Fibroblast of lung (primary cell): ENCODE measurements around the gene CACNB4. TPM values are rescaled to one million over a fixed set of nuclear protein-coding genes. Genes with fewer than 3 reads are reported as not detected.

ENCODE experiments used
- DNase-seq, 2 donors: peaks; one replicate each; pipeline versions ENCODE4 v3.0.0 to v3.0.0-alpha.2; 2010; ENCODE audit warnings: low read depth in 2 of 2
- H2AFZ ChIP-seq: 2 replicates; pipeline ENCODE4 v1.5.1; 2012; ENCODE audit warnings: low read length, control low read depth, inconsistent platforms
- H3K27ac ChIP-seq: 2 replicates; pipeline ENCODE4 v1.5.1; 2011; ENCODE audit warnings: low read length, control low read depth; ENCODE audit not compliant: insufficient read depth
- H3K27me3 ChIP-seq: 2 replicates; pipeline ENCODE4 v1.5.1; 2011; ENCODE audit warnings: mild to moderate bottlenecking, low read length; ENCODE audit not compliant: control insufficient read depth, insufficient read depth
- H3K36me3 ChIP-seq: 2 replicates; pipeline ENCODE4 v1.5.1; 2011; ENCODE audit warnings: low read length; ENCODE audit not compliant: control insufficient read depth, insufficient read depth
- H3K4me1 ChIP-seq: 2 replicates; pipeline ENCODE4 v1.5.1; 2011; ENCODE audit warnings: low read length; ENCODE audit not compliant: control insufficient read depth, insufficient read depth; ENCODE audit errors: extremely low read depth
- H3K4me2 ChIP-seq: 2 replicates; pipeline ENCODE4 v1.5.1; 2011; ENCODE audit warnings: low read length, control low read depth; ENCODE audit not compliant: insufficient read depth; ENCODE audit errors: extremely low read depth
- H3K4me3 ChIP-seq, 4 experiments: fragments of 200-600 bp in 1 of 4; sonication (generic) in 1 of 4; replicated peaks in 1 of 4; 2 replicates each; pipeline ENCODE4 v1.5.1; 2011 to 2016; ENCODE audit warnings: low read length in 4 of 4, low read depth in 3 of 4, mild to moderate bottlenecking in 3 of 4, control low read depth in 2 of 4, inconsistent platforms in 1 of 4, mixed read lengths in 1 of 4; ENCODE audit not compliant: insufficient read depth in 1 of 4; ENCODE audit errors: control extremely low read depth in 1 of 4
- H3K79me2 ChIP-seq: 2 replicates; pipeline ENCODE4 v1.5.1; 2012; ENCODE audit warnings: mild to moderate bottlenecking, low read length, inconsistent platforms; ENCODE audit not compliant: control insufficient read depth, insufficient read depth
- H3K9ac ChIP-seq: 2 replicates; pipeline ENCODE4 v1.5.1; 2011; ENCODE audit warnings: mild to moderate bottlenecking, low read length, control low read depth; ENCODE audit not compliant: insufficient read depth
- H3K9me3 ChIP-seq: 2 replicates; pipeline ENCODE4 v1.5.1; 2012; ENCODE audit warnings: low read depth, low read length; ENCODE audit not compliant: control insufficient read depth, insufficient read depth
- H4K20me1 ChIP-seq: 2 replicates; pipeline ENCODE4 v1.5.1; 2011; ENCODE audit warnings: low read length; ENCODE audit not compliant: control insufficient read depth, insufficient read depth; ENCODE audit errors: extremely low read depth
- EZH2 ChIP-seq: IDR thresholded peaks from 2 replicates; pipeline ENCODE4 v1.5.1; 2012; ENCODE audit warnings: low read length, control low read depth, mild to moderate bottlenecking; ENCODE audit errors: missing control alignments
- polyA plus RNA-seq, 2 donors: library from polyadenylated mRNA; depleted of rRNA in 1 of 2; stranded (reverse) in 1 of 2; unstranded in 1 of 2; fragments of >200 nt; gene quantifications; 2 replicates each; pipeline ENCODE4 v1.2.1, GENCODE V29; 2011 to 2012; ENCODE audit warnings: missing spikeins in 1 of 2
- total RNA-seq: library from RNA; depleted of rRNA; stranded (reverse); fragments of >200 nt; gene quantifications from 2 replicates; pipeline ENCODE4 v1.2.1, GENCODE V29; 2014
- TF ChIP-seq, protein P1 (sequence below), 2 donors: IDR thresholded peaks in 1 of 2; conservative IDR thresholded peaks in 1 of 2; 1 replicate in 1 of 2; 2 replicates in 1 of 2; pipeline ENCODE4 v1.5.1; 2011 to 2012; ENCODE audit warnings: low read length in 2 of 2, control low read depth in 1 of 2, inconsistent platforms in 1 of 2, low read depth in 1 of 2, mild to moderate bottlenecking in 1 of 2

CACNB4 gene
- total and polyA plus RNA-seq, 2 donors (not counting 1 experiment from before 2014, with no cell fraction given), result 0.66 to 2.5 TPM

GRCh38 chr2:151906633-151906998 lies 192.2 kb downstream of the CACNB4 start:
- no peak overlapping the region for H3K9ac ChIP-seq
- TF ChIP-seq, protein P1, sequence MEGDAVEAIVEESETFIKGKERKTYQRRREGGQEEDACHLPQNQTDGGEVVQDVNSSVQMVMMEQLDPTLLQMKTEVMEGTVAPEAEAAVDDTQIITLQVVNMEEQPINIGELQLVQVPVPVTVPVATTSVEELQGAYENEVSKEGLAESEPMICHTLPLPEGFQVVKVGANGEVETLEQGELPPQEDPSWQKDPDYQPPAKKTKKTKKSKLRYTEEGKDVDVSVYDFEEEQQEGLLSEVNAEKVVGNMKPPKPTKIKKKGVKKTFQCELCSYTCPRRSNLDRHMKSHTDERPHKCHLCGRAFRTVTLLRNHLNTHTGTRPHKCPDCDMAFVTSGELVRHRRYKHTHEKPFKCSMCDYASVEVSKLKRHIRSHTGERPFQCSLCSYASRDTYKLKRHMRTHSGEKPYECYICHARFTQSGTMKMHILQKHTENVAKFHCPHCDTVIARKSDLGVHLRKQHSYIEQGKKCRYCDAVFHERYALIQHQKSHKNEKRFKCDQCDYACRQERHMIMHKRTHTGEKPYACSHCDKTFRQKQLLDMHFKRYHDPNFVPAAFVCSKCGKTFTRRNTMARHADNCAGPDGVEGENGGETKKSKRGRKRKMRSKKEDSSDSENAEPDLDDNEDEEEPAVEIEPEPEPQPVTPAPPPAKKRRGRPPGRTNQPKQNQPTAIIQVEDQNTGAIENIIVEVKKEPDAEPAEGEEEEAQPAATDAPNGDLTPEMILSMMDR (conservative IDR thresholded peaks at IDR 0.05 in 1 of 2, IDR thresholded peaks at IDR 0.05 in 1 of 2; ENCODE audit: low read depth in 1 of 2, low read length in 2 of 2), result no peak
- TF ChIP-seq EZH2, result no peak
- no peak overlapping the region for H3K4me2 ChIP-seq
- H3K27ac ChIP-seq, result no peak overlapping the region
- H3K4me1 ChIP-seq, result no peaks in the 10 kb centered on the region
- no peak for DNase-seq
- H2AFZ ChIP-seq, result no peak overlapping the region
- no peaks in the 10 kb centered on the region for H3K36me3 ChIP-seq
- no peaks in the 10 kb centered on the region for H3K27me3 ChIP-seq
- no peaks in the 10 kb centered on the region for H3K79me2 ChIP-seq
- H3K4me3 ChIP-seq, result no peak overlapping the region
- no peaks in the 10 kb centered on the region for H3K9me3 ChIP-seq
- no peaks in the 10 kb centered on the region for H4K20me1 ChIP-seq

DNA sequence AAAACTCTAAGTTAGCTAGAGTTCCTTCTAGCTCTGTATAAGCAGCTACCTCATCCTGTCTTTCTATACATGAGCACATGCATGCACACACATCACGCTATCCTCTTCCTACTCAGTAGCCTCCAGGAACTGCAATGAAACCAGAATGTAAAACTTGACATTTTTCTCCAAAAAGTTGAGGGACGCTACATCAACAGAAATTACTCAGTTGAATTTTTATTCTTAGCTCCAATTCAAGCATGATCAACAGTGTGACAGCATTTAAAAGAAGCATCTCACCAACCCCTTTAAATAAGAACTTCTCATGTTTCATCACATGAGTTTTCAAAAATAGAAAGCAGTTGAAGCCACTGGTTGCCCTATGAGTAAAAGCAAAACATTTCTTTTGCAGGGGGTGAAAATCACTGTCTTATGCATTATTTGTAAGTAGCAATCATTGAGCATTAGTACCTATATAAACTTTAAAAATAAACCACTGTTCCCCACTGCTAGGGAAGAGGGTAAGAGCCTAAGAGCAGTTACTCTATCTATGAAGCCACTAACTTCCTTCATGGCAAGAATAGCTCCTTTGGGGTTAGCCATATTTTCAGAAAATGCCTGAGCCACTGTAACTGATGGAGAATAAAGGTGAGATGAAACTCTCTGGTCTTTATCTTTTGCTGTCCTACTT lies 192.7 kb downstream of the CACNB4 start:
- no peak overlapping the region for H2AFZ ChIP-seq
- no peak overlapping the region for H3K4me3 ChIP-seq
- no peaks in the 10 kb centered on the region for H3K79me2 ChIP-seq
- TF ChIP-seq EZH2, result no peak
- TF ChIP-seq, protein P1 (conservative IDR thresholded peaks at IDR 0.05 in 1 of 2, IDR thresholded peaks at IDR 0.05 in 1 of 2; ENCODE audit: low read depth in 1 of 2, low read length in 2 of 2), result no peak
- no peak overlapping the region for H3K4me2 ChIP-seq
- H3K36me3 ChIP-seq, result no peaks in the 10 kb centered on the region
- no peak for DNase-seq
- no peaks in the 10 kb centered on the region for H3K27me3 ChIP-seq
- H3K9me3 ChIP-seq, result no peaks in the 10 kb centered on the region
- no peak overlapping the region for H3K9ac ChIP-seq
- H3K4me1 ChIP-seq, result no peaks in the 10 kb centered on the region
- H4K20me1 ChIP-seq, result no peaks in the 10 kb centered on the region
- no peak overlapping the region for H3K27ac ChIP-seq

DNA sequence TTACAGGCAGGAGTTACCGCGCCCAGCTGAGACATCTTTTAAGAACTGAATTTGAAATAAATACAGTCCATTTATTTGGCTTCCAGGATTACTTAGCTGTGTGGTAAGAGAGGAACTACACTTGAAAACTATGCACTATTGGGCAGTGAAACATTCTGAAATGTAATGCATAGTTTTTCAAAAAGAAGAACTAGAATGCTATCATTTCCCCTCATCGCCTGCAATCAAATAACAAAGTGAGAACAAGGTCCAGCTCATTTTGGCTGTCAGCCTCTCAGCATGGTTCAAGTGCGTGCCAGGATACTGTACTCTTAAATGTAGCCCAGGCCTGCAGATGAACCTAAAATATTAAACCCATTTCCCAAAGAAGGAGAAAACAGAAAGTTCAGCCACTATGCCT lies 194.0 kb downstream of the CACNB4 start:
- H3K4me2 ChIP-seq, result no peak overlapping the region
- no peak overlapping the region for H3K27ac ChIP-seq
- H2AFZ ChIP-seq, result no peak overlapping the region
- no peak overlapping the region for H3K9ac ChIP-seq
- H3K79me2 ChIP-seq, result no peaks in the 10 kb centered on the region
- DNase-seq, result no peak
- no peaks in the 10 kb centered on the region for H3K36me3 ChIP-seq
- no peaks in the 10 kb centered on the region for H3K27me3 ChIP-seq
- H3K4me3 ChIP-seq, result no peak overlapping the region
- H3K4me1 ChIP-seq, result no peaks in the 10 kb centered on the region
- H3K9me3 ChIP-seq, result no peaks in the 10 kb centered on the region
- TF ChIP-seq, protein P1 (conservative IDR thresholded peaks at IDR 0.05 in 1 of 2, IDR thresholded peaks at IDR 0.05 in 1 of 2; ENCODE audit: low read depth in 1 of 2, low read length in 2 of 2), result no peak
- H4K20me1 ChIP-seq, result no peaks in the 10 kb centered on the region
